ENCODE results near the gene OVCA2.

OVCA2 gene

GRCh38 chr17:2075336-2076086, 33.7 kb downstream of the OVCA2 start:
- in situ Hi-C loops (cut with HindIII; ENCODE audit: low pct_ligation_motif_present, low sequenced_read_pairs) = no loop called here
- Histone ChIP-seq H3K27me3 (replicated peaks) (no peaks in the 10 kb centered on the region), H3K36me3 (replicated peaks) (peaks cover 26% of the 10 kb centered on the region), H3K4me3 (ENCODE audit: low read depth, low read length) (no peak overlapping the region), H3K27ac (peak overlapping the region; percentile 55)
- DNase-seq = peak; percentile 37
- no peak for TF ChIP-seq CTCF (IDR thresholded peaks at IDR 0.05; ENCODE audit: low read depth, low read length, missing control alignments)

DNA sequence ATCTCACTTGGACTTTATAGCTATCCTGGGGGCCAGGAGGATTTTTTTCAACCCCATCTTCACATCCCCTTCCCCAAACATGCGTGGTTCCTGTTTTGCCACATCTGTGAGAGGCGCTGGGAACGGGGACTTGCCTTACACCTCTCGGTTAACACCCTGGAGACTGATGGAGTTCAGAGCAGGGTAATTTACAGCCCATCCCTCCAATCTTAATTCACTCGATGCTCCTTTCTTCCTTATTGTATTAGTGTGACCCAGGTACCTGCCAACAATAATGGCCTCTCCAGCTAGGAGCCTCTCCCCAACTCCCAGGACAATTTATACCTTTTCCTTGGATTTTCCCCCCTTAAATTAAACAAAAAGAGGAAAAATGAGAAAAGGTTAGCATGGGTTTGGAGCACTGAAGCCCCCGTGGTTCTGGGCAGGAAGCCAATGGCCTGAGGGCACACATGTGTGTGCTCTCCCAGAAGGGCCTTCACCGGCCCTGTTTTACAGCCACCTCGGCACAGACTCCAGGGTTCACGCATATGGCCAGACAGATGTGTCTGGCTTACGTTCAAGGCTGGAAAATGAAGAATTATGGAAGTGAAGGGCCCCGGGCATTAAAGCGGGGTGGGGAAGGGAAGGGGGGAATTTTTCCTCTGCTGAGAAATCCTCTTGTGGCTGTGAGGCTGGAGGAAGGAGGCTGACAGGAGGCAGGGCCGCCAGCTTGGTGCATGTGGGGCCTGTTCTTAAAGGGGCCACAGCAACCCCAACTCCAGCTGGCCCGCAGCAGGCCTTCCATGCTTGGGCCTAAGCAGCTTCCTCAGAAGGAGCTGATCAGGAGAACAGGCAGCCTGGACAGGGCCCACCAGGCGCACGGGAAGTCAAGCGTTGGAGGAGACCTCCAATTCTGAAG, 34.5 kb downstream of the OVCA2 start:
- DNase-seq = no peak
- Histone ChIP-seq H3K27ac (peak overlapping the region; percentile 55), H3K36me3 (replicated peaks) (peaks cover 31% of the 10 kb centered on the region), H3K27me3 (replicated peaks) (no peaks in the 10 kb centered on the region), H3K4me3 (ENCODE audit: low read depth, low read length) (no peak overlapping the region)
- in situ Hi-C loops (cut with HindIII; ENCODE audit: low pct_ligation_motif_present, low sequenced_read_pairs) = no loop called here
- TF ChIP-seq CTCF (IDR thresholded peaks at IDR 0.05; ENCODE audit: low read depth, low read length, missing control alignments) = no peak

- Histone ChIP-seq H3K4me3 (ENCODE audit: low read depth, low read length) (no peak overlapping the region), H3K36me3 (replicated peaks) (peaks cover 36% of the 10 kb centered on the region), H3K27me3 (replicated peaks) (no peaks in the 10 kb centered on the region), H3K27ac (no peak overlapping the region)
- no peak for TF ChIP-seq CTCF (IDR thresholded peaks at IDR 0.05; ENCODE audit: low read depth, low read length, missing control alignments)
- no peak for DNase-seq
- in situ Hi-C loops (cut with HindIII; ENCODE audit: low pct_ligation_motif_present, low sequenced_read_pairs) = no loop called here
These were observed 35.2 kb downstream of the OVCA2 start for GRCh38 chr17:2077040-2077439.

DNA sequence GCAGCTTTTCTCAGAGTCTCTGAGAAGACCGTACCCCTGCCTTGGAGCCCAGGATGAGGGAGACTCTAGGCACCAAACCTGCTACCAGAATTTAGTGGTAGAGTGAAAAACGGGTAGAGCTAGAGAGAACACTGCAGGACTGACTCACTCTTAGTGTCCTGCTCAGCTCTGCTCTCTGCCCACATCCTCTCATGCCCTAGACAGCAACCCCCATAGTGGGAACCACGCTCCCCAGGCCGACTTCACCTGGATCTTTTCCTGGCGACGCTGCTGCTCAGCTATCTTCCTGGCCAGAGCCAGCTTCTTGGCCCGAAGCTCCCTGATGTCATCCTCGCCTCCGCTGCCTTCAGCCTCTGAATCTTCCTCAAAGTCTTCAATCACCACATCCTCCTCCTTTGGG, 39.7 kb downstream of the OVCA2 start:
- Histone ChIP-seq H3K27me3 (replicated peaks) (no peaks in the 10 kb centered on the region), H3K4me3 (ENCODE audit: low read depth, low read length) (no peak overlapping the region), H3K36me3 (replicated peaks) (peaks cover 34% of the 10 kb centered on the region), H3K27ac (peak overlapping the region; percentile 71)
- no peak for TF ChIP-seq CTCF (IDR thresholded peaks at IDR 0.05; ENCODE audit: low read depth, low read length, missing control alignments)
- in situ Hi-C loops (cut with HindIII; ENCODE audit: low pct_ligation_motif_present, low sequenced_read_pairs) = loop anchor here (10.0 kb wide), 1 partner anchor 93 kb away; no protein-coding TSS in a partner anchor
- no peak for DNase-seq

GRCh38 chr17:2082003-2082781, 40.4 kb downstream of the OVCA2 start:
- H3K4me3 ChIP-seq (ENCODE audit: low read depth, low read length) = no peak overlapping the region
- in situ Hi-C loops (cut with HindIII; ENCODE audit: low pct_ligation_motif_present, low sequenced_read_pairs) = loop anchor here (10.0 kb wide), 1 partner anchor 93 kb away; no protein-coding TSS in a partner anchor
- no peak for DNase-seq
- H3K27me3 ChIP-seq (replicated peaks) = no peaks in the 10 kb centered on the region
- H3K27ac ChIP-seq = peak overlapping the region; percentile 71
- peaks cover 30% of the 10 kb centered on the region for H3K36me3 ChIP-seq (replicated peaks)
- no peak for TF ChIP-seq CTCF (IDR thresholded peaks at IDR 0.05; ENCODE audit: low read depth, low read length, missing control alignments)

Data from brain microvascular endothelial cell (primary cell).